ENCODE results near the gene DLGAP4.
"Not testable (repeated sequence)": the region's sequence is repeated elsewhere in the genome, so short reads cannot be mapped to it uniquely, and the experiment has no call there.

DLGAP4 gene

GRCh38 chr20:36355469-36356171 lies 49.5 kb downstream of the DLGAP4 start:
- no peak for DNase-seq

GRCh38 chr20:36359668-36360406 lies 53.7 kb downstream of the DLGAP4 start:
- no peak for DNase-seq

- DNase-seq, result no peak
Observed at GRCh38 chr20:36360429-36360828, 54.3 kb downstream of the DLGAP4 start.

GRCh38 chr20:36361406-36361805 lies 55.3 kb downstream of the DLGAP4 start:
- DNase-seq, result no peak

- no peak for DNase-seq
Observed at GRCh38 chr20:36362261-36362660, 56.1 kb downstream of the DLGAP4 start.

- no peak for DNase-seq
Observed at GRCh38 chr20:36362978-36363713, 57.0 kb downstream of the DLGAP4 start.

- no peak for DNase-seq
Observed at GRCh38 chr20:36364506-36364905, 58.4 kb downstream of the DLGAP4 start.

- no peak for DNase-seq
Observed at GRCh38 chr20:36366623-36367369, 60.7 kb downstream of the DLGAP4 start.

- DNase-seq, result no peak
Observed at GRCh38 chr20:36367370-36367745, 61.2 kb downstream of the DLGAP4 start.

GRCh38 chr20:36367907-36368799 lies 62.0 kb downstream of the DLGAP4 start:
- no peak for DNase-seq

GRCh38 chr20:36368869-36369268 lies 62.7 kb downstream of the DLGAP4 start:
- DNase-seq, result no peak

GRCh38 chr20:36369739-36370138 lies 63.6 kb downstream of the DLGAP4 start:
- DNase-seq, result no peak

GRCh38 chr20:36370991-36371790 lies 65.1 kb downstream of the DLGAP4 start:
- DNase-seq, result no peak

- no peak for DNase-seq
Observed at GRCh38 chr20:36372666-36373065, 66.5 kb downstream of the DLGAP4 start.

GRCh38 chr20:36373089-36373488 lies 67.0 kb downstream of the DLGAP4 start:
- no peak for DNase-seq

- DNase-seq, result no peak
Observed at GRCh38 chr20:36374995-36375394, 68.9 kb downstream of the DLGAP4 start.

- no peak for DNase-seq
Observed at GRCh38 chr20:36377348-36378326, 71.5 kb downstream of the DLGAP4 start.

- no peak for DNase-seq
Observed at GRCh38 chr20:36378686-36379085, 72.5 kb downstream of the DLGAP4 start.

- not testable (repeated sequence) for DNase-seq
Observed at GRCh38 chr20:36379914-36380313, 73.8 kb downstream of the DLGAP4 start.

All from activated CD4-positive, alpha-beta T cell treated with anti-CD3 and anti-CD28 coated beads, Interleukin-2, amount 50 U/mL, for 4 hours (primary cell).